Glutamatergic neuron (in vitro differentiated cells): Measurements from ENCODE around the gene NAV3. TPM values are rescaled to one million over a fixed set of nuclear protein-coding genes. Genes with fewer than 3 reads are reported as not detected.

ENCODE experiments used
- DNase-seq: peaks from one replicate; pipeline ENCODE4 v3.0.0; 2022
- H3K27ac Mint-ChIP-seq: one replicate; pipeline ENCODE4 v1.8.0; 2020; ENCODE audit warnings: mild to moderate bottlenecking, mixed read lengths, inconsistent platforms; ENCODE audit not compliant: unreplicated experiment
- H3K27me3 Mint-ChIP-seq: one replicate; pipeline ENCODE4 v1.8.0; 2020; ENCODE audit warnings: mild to moderate bottlenecking, moderate library complexity, mixed read lengths, inconsistent platforms; ENCODE audit not compliant: unreplicated experiment
- H3K36me3 Mint-ChIP-seq: one replicate; pipeline ENCODE4 v1.8.0; 2020; ENCODE audit warnings: mild to moderate bottlenecking, mixed read lengths, inconsistent platforms; ENCODE audit not compliant: unreplicated experiment
- H3K4me1 Mint-ChIP-seq: one replicate; pipeline ENCODE4 v1.8.0; 2020; ENCODE audit warnings: mild to moderate bottlenecking, low read depth, mixed read lengths, inconsistent platforms; ENCODE audit not compliant: unreplicated experiment
- H3K4me3 Mint-ChIP-seq: one replicate; pipeline ENCODE4 v1.8.0; 2020; ENCODE audit warnings: mild to moderate bottlenecking, mixed read lengths, inconsistent platforms; ENCODE audit not compliant: unreplicated experiment
- H3K9me3 Mint-ChIP-seq: one replicate; pipeline ENCODE4 v1.8.0; 2020; ENCODE audit warnings: mild to moderate bottlenecking, moderate library complexity, mixed read lengths, inconsistent platforms; ENCODE audit not compliant: unreplicated experiment
- CTCF ChIP-seq: fragments of 200-600 bp; sonication (generic); IDR thresholded peaks from one replicate; pipeline ENCODE4 v1.5.0; 2021; ENCODE audit not compliant: partially characterized antibody, unreplicated experiment
- total RNA-seq: library from RNA; stranded (reverse); fragmentation: NEBNext Ultra II Directional; extraction: Animal tissue kit (Norgen Biotek cat#: 25700); gene quantifications from one replicate; pipeline ENCODE4 v1.2.1, GENCODE V29; 2021; ENCODE audit not compliant: unreplicated experiment

Gene NAV3
- total RNA-seq, 1 donor from 2014 or later = 13.6 TPM

DNA sequence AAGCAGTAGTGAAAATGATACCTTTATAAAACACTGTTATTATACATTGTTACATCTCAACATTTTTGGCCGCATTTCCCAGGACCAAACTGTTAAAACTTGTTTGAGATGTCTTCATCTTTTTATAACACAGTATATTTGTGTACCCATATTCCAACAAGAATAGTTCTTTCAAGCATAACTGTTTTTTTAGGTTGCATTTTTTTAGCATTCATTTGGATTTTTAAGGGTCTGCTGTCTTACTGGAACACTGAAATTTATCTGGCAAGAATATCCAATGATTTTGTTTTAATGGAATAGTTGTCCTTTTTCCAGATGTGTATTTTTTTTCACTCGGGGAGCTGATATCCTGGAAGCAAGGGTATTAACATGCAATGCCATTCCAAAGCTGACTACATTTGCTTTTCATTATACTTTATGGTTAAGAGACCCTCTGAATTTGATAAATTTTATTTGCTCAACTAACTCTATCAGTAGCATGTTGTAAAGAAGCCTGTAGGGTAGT is 8.9 kb upstream of the NAV3 start:
- Mint-ChIP-seq H3K9me3 (no peaks in the 10 kb centered on the region), H3K4me3 (no peak overlapping the region), H3K36me3 (peaks cover 5% of the 10 kb centered on the region), H3K27me3 (peaks cover 1% of the 10 kb centered on the region), H3K4me1 (peaks cover 16% of the 10 kb centered on the region), H3K27ac (no peak overlapping the region)
- no peak for DNase-seq
- no peak for TF ChIP-seq CTCF

- peak overlapping the region; percentile 39 for H3K27ac Mint-ChIP-seq
- H3K4me1 Mint-ChIP-seq = peaks cover 18% of the 10 kb centered on the region
- H3K27me3 Mint-ChIP-seq = no peaks in the 10 kb centered on the region
- H3K4me3 Mint-ChIP-seq = no peak overlapping the region
- TF ChIP-seq CTCF = no peak
- peak; percentile 19 for DNase-seq
- H3K36me3 Mint-ChIP-seq = no peaks in the 10 kb centered on the region
- no peaks in the 10 kb centered on the region for H3K9me3 Mint-ChIP-seq
Observed at GRCh38 chr12:77833329-77833728, 2.6 kb downstream of the NAV3 start.

DNA sequence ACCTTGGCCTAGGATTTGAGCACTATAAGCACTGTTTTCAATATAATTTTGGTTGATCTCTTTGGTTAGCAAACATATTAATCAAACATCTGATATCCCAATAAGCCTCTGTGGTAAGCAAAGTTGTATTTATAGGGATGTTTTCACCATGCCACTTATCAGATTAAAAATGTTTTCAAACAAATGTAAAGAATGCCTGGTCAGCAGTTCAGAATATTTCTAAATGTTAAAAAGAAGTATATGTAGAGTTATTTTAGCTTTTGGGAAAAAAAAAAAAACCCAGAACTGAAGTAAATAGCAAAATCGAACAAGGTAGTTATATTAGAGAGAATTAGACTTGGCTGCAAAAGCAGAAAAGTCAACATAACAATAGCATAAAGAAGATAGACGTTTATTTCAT is 3.9 kb downstream of the NAV3 start:
- TF ChIP-seq CTCF = no peak
- Mint-ChIP-seq H3K27ac (no peak overlapping the region), H3K4me3 (no peak overlapping the region), H3K36me3 (no peaks in the 10 kb centered on the region), H3K27me3 (no peaks in the 10 kb centered on the region), H3K9me3 (no peaks in the 10 kb centered on the region), H3K4me1 (peaks cover 18% of the 10 kb centered on the region)
- no peak for DNase-seq

DNA sequence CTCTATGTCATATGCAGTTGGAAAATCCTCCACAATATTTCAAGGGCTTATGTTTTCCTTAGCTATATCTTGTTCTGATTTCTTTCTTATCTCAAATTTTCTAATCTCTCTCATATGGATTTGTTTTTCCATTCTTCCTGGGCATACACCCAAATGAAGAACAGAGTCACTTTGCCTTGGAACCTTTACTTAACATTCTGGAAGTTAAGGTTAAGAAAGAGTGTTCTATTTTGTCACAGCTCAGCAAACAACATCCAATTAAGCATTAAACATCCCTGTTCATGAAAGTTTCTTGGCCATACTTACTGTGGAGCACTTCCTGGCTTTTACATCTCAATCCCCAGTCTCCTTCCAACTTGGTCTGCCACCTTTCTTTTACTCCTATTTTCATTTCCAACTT is 5.3 kb downstream of the NAV3 start:
- H3K27ac Mint-ChIP-seq = no peak overlapping the region
- H3K36me3 Mint-ChIP-seq = no peaks in the 10 kb centered on the region
- no peak overlapping the region for H3K4me3 Mint-ChIP-seq
- DNase-seq = no peak
- no peaks in the 10 kb centered on the region for H3K9me3 Mint-ChIP-seq
- H3K4me1 Mint-ChIP-seq = peaks cover 18% of the 10 kb centered on the region
- H3K27me3 Mint-ChIP-seq = no peaks in the 10 kb centered on the region
- no peak for TF ChIP-seq CTCF

- no peaks in the 10 kb centered on the region for H3K9me3 Mint-ChIP-seq
- no peak overlapping the region for H3K4me3 Mint-ChIP-seq
- DNase-seq = peak; percentile 34
- H3K27me3 Mint-ChIP-seq = no peaks in the 10 kb centered on the region
- H3K27ac Mint-ChIP-seq = no peak overlapping the region
- TF ChIP-seq CTCF = no peak
- no peaks in the 10 kb centered on the region for H3K36me3 Mint-ChIP-seq
- peaks cover 17% of the 10 kb centered on the region for H3K4me1 Mint-ChIP-seq
Observed at GRCh38 chr12:77837876-77838291, 7.2 kb downstream of the NAV3 start.
